Measurements from ENCODE around the gene KRT73.

Gene KRT73

DNA sequence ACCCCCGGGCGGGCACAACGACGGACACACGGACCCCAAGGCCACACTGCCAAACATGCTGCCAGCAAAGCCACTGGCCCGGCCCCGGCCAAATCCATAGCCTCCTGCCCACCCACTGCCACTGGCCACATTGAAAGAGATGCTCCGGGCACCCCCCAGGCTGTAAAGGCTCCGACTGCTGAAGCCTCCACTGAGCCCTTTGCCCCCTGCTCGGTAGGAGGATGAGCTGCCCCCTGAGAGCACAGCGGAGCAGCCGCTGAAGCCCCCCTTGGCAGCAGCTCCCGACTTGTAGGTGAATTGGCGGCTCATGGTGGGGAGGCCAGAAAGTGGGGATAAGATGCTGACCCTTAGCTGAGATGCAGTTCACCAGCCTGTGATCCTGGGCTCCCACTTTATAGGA is at the start of gene KRT73:
Gene KRT73, minus strand, starts transcription at position 344 of the 400 bp plus-strand sequence. Its CDS starts 35 bp downstream, at position 309.
- no peak for DNase-seq

DNA sequence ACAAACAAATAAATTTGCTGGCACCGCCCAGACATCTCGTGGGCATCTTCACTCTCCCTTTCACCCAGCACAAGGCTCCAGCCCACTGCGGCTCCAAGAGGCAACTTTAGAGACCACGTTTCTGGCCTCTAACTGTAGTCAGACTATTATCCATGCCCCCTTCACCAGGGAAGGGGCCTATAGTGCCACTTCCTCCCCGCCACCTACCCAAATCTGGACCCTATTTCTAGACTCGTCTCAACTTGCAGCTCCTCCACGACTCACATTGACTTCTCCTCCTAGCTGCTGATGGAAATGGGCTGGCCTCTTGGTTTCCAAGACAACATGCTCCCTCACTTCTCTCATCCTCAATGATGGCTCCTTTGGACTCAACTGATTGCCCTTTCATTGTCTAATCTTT is 49.6 kb upstream of the KRT73 start:
- no peak for DNase-seq

DNA sequence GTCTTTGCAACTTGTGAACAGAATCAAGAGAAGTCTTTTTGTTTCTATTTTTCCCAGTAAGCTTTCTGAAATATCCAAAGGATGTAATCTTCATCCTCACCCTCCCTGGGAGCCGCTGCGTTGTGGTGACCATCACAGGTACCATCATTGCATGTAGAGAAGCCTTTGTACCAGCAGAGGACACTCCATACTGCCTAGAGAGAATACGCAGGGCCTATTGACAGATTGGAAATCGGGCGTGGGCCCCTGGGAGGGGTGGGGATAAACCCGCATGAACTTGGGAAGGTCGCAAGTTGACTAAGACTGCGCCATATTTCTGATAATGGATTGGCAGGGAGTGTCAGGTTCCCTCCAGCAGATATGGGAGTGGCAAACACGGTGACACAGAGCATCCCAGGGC is 49.1 kb upstream of the KRT73 start:
- no peak for DNase-seq

DNA sequence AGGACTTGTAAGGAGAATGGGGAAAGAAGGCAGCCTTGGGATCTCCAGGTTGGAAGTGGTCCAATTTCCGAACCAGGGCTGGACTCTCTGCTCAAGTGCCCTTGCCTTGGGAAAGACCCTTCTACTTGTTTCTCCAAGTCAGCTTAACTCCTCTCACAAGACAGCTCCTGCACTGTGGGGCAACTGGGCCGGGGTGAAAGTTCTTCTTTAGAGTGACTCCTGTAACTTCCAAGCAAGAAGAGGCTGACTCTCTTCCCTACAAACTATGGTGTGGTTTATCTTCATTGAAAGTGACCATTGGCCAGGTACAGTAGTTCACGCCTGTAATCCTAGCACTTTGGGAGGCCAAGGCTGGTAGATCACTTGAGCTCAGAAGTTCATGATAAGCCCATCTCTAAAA is 48.1 kb upstream of the KRT73 start:
- DNase-seq = no peak

DNA sequence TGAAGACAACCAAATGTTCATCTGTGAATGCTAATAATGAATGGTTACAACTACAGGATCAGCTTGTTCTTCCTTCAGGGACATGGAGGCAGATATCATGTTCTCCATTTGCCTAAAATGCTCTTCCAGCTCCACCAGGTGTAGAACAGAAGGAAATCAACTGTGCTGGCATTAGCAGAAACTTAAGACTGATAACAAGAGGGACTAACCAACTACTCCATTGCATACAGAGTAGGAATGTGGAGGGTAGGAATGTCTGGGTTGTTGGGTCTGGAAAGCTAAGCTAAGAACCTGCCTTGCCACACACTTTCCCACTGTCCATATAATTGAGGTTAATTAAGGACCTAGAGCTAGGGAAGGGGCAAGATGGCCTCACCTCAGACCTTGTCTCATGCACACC is 45.1 kb upstream of the KRT73 start:
- no peak for DNase-seq

DNA sequence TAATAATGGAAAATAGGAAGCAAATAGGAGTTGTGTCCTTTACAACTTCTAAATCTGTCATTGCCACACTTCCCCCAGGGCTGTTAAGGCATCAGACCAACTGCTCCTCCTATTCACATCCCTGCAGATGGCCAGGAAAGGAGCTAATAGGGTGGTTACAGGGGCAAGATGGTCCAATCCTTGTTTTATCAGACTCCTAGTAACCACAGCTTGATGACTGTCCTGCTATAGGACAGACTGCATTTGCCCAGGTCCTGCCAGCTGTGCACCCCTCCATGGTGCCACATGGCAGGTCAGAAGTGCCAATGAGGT is 44.5 kb upstream of the KRT73 start:
- no peak for DNase-seq

DNA sequence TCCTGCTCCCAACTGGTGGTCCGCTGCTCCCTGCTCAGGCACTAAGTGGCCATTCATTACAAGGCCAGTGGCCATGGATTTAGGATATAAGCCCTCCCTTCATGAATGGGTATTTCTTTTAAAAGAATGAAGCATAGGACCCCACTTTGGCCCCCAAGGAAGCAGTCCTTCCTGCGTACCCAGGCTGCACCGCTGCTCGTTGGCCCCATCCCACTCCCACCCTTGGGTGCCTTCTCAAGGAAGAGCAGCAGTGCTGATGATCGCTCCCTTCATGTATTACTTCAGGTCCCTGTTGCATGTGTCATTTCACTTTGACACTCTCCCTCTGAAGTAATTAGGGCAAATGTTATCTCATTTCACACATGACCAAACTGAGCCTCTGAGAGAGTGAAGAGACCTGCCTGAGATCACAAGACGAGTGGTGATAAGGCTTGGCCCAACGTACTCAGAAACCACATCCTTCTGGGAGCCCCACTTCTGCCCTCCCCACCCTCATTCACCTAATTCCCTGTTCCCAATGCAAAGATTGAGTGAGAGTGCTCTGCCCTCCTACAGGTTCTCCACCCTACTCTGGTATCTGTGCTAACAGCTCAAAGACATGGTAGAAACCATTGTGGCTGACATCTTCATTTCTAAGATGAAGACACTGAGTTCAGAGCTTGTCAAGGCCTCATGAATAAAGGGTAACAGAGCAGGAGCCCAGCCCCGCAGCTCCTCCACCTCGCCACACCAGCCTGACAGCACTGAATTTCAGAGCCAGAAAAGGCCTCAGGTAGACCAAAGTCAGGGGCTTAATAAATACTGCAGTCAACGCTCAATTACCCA is 43.9 kb upstream of the KRT73 start:
- DNase-seq = no peak

DNA sequence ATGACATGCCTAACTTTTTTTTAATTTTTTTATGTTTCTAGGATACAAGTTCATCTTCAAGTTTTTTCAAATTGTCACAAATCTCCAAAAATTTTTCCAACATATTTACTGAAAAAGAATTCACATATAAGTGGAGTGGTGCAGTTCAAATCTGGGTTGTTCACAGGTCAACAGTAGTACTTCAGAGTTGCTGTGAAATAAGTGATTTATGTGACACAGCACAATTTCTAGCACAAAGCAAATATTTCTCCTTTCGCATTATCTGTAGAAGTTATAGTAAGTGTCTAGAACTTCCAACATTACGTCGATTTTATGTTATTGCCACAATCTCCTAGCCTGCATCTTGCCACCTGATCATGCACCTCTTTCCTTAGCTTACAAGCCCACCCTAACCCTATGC is 43.3 kb upstream of the KRT73 start:
- DNase-seq = no peak

DNA sequence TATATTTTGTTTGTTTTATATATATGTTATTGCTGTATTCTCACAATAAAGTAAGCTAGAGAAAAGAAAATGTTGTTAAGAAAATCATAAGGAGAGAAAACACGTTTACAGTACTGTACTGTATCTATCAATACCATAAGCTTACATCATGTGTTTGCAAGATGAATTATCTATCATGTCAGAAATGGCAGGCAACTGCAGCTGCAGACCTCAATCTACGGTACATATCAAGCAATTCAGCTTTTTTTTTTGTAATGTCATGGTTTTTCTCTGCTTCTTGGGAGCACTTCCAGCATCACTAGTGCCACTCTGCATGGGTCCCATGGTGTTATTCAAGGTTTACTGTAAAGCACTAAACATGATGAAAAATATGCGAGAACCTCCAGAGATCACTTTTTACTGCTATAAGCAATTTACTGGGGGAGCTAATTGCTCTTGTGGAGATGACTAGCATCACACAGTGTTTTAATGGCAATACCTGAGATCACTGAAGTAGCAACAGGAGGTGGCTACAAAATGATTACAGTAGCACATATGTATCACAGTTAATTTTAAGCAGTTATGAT is 42.7 kb upstream of the KRT73 start:
- no peak for DNase-seq

DNA sequence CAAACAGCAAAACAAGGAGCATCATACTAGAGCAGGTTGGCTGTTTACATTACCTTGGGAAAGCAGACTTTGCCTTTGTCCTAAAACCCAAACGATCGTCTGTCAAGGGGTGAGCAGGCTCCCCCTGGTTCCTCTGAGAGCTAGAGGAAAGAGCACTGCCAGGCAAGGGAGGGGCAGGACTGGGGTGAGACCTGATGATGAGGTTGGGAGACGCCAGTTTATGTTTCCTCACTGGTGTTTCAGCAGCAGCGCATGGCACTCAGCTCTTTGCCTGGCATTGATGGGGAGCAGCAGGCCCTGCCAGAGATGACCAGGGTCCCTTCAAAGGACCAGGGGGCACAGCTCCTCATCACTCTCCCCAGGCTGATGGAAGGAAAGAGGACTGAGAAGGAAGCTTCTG is 41.6 kb upstream of the KRT73 start:
- DNase-seq = no peak

DNA sequence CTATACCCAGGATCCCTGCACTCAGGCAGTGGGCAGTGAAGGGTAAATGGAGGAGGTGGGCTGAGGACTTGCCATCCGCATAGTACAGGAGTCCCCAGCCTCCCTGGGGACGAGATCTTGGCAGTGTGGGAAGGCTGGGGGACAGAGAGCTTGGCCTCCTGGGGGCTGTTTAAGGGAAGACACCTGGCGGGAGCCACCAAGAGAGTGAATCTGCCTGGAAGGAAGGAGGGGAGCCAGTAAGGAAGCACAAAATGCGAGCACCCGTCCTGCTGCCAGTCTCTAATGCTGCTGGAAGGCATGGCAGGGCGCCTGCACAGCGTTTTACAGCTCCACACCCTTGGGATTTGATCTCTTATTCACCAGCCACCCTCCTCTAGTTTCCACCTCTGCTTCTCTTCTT is 41.0 kb upstream of the KRT73 start:
- no peak for DNase-seq

DNA sequence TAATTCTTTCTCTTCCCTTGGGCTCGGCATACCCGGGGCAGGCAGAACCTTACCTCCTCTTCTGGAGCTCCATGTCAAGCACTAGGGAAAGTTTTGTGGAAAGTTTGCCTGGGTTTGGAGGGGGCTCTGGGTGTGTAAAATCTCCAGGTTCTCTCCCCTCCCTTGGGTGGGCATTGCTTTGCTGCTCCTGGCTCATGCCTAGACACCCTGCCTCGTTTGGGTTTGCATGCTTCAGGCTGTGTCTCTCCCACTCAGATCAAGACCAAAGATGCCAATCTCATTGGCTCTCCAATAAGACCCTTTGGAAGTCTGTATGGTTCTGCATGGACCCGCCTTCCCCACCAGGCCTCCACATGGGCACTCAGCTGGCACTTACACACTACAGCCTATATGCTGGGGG is 39.8 kb upstream of the KRT73 start:
- no peak for DNase-seq

DNA sequence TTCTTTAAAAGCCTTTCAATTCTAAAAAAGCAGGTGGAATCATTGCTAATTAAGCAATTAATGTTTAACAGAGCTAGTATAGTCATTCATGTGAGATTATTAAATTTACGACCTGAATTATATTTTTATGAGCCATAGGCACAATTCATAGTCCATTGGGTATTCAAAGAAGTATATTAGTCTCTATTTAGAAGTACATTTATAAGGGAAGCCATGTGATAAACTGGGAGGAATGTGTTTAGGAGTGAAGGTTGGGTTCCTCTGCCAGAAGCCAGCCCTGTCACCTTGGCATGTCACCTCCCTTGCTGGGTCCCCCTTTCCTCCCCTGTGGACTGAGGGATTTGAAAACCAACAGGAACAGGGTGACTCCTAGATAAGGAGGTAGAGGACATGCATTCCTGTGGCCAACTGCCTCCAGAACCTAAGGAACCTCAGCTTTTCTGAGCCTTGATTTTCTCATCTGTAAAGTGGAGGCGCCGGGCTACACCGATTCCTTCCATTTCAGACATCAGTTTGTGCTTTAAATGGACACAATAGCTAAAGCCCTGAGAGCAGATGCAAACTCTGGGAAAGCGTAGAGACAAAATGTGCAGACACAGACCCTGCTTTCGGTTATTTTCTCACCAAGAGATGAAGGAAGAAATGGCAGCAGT is 39.0 kb upstream of the KRT73 start:
- DNase-seq = no peak

DNA sequence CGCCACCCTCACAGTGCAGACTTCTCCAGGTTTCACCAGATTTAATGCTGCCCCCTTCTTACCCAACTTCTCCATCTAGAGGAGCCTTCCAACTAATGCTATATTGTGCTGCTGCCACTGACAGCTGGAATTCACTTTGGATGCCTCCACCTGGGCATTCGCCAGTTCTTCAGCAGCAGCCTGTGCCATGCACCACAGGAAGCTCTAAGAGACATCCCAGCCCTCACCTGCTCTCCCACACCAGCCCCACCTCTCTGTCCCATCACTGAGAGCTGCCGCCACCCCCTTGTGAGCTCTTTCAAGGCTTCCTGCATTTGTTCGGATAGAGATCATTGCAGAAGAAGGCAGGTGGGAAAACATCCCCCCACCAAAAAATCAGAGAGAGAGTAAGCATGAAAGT is 38.3 kb upstream of the KRT73 start:
- no peak for DNase-seq

DNA sequence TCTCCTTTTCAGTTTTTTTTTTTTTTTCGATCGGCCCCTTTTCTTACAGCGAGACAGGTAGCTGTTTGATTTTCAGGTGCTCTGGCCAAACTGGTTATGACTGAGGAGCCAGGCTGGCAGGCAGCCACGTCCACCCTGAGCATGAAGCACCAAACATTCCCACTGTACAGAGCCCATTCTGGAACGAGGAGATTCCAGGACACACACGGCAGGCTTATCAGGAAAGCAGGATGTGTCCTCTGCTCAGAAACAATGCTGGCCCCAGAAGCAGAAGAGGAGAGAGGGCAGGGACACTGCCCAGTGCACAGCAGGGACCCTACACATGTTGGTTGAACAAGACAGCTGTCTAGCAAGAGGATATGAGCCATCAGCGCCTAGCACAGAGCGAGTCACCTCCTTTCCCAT is 37.4 kb upstream of the KRT73 start:
- DNase-seq = no peak

DNA sequence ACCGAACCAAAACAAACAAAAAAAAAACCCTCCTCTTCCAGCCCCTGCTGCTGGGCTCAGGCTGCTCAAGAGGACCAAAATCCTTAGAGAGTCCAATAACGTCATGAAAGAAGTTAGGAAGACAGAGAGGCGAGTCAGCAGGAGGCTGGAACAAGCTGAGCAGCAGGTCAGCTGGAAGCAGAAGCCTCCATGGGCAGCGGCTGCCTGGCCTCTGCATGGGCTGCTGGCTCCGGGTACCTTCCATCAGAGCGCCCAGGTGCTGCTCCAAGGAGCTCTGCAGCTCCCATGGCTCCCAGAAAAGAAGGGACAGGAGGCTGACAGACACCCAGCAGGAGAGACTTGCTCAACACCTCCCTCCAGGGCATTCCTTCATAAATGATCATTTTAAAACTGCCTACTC is 36.9 kb upstream of the KRT73 start:
- DNase-seq = no peak

DNA sequence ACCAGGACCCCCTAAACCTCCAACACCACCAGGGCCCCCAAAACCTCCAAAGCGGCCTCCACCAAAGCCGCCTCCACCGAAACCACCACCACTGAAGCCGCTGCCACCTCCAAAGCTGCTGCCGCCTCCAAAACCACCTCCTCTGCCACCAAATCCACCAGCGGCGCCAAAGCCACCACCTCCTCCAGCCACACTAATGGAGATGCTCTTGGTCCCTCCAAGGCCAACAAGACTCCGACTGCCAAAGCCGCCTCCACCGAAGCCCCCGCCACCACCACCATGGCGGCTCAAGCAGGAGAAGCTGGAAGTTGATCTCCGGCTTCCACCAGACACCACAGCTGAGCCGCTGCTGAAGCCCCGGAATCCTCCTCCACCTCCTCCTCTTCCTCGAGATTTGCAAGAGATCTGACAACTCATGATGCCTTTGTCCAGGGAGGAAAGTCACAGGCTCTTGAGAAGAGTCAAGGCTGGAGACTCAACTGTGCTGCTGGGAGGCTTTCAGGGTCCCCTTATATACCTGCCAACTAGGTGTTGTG is 33.4 kb upstream of the KRT73 start, which contains the start of gene KRT2:
Gene KRT2, minus strand, starts transcription at position 486 of the 536 bp plus-strand sequence. Its CDS starts 69 bp downstream, at position 417.
- DNase-seq = no peak

DNA sequence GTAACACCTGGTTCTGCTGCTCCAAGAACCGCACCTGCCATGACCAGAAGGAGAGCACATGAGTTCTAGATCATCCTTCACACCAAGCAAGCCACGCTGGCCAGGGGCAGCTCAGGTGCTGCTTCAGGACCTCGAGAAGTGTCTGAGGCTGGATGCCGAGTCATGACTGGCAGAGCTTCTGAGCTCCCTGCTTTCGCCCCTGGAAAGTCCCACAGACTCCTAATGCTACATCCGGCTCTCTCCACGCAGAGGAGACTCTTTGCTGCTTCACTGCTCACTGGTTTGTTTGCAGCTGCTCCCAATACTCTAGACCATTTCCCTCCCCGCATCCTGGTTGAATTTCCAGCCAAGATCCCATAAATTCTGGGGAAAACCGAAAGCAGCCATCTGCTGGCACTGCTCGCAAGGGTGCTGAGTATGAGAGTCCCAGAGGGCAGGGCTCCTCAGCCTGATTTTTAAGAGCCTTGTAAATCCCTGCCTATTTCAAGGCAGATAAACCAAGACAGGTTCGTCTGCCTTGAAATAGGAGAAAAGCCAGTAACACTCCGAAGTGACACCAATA is 32.2 kb upstream of the KRT73 start:
- no peak for DNase-seq

DNA sequence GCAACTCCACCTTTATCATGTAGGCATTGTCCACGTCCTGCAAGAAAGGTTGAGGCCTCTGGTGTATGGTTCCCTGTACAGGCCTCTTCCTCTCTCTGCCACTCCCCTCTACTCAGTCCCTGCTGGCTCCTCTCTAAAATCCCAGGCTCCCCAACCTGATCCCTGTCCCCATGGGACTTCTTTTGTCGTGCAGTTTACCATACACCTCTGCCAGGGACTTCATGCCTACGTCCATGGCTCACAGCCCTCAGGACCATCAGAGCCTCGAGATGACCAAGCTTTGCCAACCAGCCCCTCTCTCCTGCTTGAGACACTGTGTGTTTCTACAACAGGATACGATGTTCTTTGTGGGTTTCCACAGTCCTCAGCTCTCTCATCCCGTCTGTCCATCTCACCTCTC is 30.7 kb upstream of the KRT73 start:
- no peak for DNase-seq

DNA sequence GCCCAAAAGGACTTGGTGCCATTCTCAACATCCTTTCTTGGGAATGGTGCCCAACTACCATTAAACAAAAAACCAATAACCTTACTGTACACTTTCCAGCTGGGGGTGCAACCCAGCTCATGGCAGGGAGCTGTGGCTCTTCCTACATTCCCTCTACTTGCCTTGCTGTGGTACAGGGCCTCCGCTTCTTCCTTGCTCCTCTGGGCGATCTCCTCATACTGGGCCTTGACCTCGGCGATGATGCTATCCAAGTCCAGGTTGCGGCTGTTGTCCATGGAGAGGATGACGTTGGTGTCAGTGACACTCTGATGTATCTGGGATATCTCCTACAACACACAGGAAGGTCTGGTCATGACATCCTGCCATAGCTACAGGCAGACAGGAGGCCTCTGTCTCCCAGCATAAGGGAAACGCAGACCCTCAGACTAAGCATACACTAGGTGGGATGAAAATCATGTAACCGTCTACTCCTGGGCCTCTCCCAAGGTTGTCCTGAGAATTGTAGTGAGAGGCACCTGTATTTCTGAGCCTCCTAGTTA is 29.7 kb upstream of the KRT73 start:
- DNase-seq = no peak

DNA sequence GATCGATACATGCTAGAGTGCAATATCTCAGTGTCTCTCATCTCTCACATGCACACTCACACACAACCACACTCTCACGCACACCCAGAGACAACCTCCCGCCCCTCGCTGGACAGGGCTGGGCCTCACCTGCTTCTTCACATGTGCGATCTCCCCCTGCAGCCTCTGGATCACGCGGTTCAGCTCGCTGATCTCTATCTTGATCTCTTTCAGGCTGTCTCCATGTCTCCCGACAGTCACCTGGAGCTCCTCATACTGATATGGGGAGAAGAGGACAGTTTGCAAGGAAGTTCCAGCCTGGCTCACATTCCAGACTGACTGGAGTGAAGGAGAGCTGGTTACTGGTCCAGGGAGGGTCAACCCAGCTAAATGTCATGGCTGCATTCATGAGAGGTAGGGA is 29.2 kb upstream of the KRT73 start:
- DNase-seq = no peak

DNA sequence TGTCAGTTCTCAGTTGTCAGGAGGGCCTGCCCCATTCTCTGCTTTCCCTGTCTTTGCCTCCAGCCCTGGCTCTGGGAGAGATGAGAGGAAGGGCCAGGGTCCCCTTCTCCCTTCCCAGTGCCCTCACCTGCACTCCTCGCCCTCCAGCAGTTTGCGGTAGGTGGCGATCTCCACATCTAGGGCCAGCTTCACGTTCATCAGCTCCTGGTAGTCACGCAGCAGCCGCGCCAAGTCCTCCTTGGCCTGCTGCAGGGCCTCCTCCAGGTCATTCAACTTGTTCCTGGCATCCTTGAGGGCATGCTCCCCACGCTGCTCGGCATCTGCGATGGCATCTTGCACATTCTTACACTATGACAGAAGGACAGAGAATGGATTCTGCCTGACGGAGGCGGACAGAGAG is 28.3 kb upstream of the KRT73 start:
- DNase-seq = no peak

DNA sequence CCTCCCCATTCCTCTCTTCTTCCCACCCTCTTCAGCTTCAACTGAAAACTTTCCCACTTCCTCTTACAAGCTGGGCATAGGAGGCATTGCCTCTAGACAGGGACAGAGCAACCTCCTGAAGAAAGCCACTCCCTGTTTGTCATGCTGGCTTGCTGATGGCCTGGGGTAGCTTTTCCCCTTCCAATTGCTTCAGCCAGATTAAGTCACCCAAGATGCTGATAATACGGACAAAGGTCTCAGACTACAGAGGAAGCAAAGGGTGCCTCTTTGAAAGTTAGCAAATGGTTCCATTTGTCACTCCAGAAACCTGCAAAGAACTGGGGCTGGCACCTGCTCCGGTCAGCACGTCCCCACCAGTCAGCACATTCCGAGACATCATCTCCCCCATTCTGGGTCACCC is 27.6 kb upstream of the KRT73 start:
- DNase-seq = no peak
